ENCODE results near the gene C1orf210. TPM values are rescaled to one million over a fixed set of nuclear protein-coding genes. Genes with fewer than 3 reads are reported as not detected.

C1orf210 gene
- total RNA-seq (2014; rRNA removed; shearing (Covaris generic)), result not detected in 2 replicates

GRCh38 chr1:43285269-43285990 is at the start of gene C1orf210:
Gene C1orf210, minus strand, starts transcription at chr1:43285581. Its CDS starts 2,311 bp downstream, at chr1:43283270.
- in situ Hi-C loops (cut with HindIII; ENCODE audit: low sequenced_read_pairs), result no loop called here
- no peak for DNase-seq (ENCODE audit: low spot score)

DNA sequence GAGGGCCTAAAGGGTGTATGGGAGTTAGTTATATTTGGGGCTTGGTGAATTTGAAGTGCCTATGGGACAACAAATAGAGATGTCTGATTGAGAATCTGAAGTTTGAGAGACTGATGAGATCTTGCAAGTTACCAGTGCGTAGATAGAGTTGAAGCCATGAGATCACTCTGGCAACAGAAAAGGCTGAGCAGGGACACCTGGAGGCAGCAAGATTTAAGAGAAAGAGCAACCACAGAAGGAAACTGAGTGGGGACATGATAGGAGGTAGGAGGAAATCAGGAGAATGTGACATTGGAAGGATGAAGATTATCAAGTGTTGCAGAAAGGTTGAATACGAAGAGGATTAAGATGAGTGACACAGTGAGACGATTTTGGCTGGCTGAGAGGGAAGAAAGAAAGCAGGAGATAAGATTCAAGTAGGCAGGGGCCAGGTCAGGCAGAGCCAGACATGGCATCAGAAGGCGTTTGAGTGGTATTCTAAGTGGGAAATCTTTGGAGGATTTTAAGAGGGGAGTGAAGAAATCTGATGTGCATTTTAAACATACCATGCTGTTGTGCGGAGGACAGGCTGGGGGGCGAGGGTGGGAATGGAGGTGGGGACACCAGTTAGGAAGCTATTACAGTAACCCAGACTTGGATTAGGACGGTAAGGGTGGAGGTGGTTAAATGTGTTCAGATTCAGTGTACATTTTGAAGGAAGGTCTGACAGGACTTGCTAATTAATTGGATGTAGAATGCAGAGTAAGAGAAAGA is 49.2 kb upstream of the C1orf210 start:
- in situ Hi-C loops (cut with HindIII; ENCODE audit: low sequenced_read_pairs), result no loop called here
- no peak for DNase-seq (ENCODE audit: low spot score)

- in situ Hi-C loops (cut with HindIII; ENCODE audit: low sequenced_read_pairs), result no loop called here
- DNase-seq (ENCODE audit: low spot score), result no peak
These were observed 46.3 kb upstream of the C1orf210 start for GRCh38 chr1:43331688-43332087.

DNA sequence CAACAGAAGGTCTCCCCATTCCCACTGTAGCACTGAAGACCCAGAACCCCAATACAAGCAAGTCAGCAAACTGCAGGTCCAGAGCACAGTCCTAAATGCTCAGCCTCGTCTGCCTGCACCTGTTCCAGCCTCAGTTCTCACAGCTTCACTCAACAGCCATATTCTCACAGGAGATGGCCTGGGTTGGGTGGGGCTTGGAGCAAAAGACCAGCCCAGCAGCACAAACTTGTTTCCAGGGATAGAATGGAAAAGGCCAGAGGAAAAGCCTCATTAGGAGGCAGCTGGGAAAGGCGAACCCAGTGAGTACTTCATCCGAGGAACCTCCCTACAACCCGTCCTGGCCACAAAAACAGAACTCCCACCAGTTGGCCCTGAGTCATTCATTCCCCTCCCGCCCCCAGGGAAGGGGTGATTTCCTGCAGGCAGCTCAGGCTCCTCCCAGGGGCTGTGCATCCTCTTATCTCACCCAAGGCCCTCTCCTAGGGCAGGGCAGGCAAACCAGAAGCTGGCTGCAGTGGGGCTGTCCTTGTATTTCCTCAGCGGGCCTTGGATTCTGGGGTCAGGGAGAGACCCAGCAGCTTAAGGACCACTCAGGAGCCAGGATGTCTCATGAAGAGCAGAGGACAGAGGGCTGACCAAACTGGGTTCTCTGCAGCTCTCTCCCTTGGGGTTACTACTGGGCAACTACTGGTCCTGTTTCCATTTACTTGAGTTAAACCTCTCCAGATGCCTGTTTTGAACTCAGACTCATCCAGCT is 44.8 kb upstream of the C1orf210 start:
- in situ Hi-C loops (cut with HindIII; ENCODE audit: low sequenced_read_pairs), result no loop called here
- DNase-seq (ENCODE audit: low spot score), result no peak

DNA sequence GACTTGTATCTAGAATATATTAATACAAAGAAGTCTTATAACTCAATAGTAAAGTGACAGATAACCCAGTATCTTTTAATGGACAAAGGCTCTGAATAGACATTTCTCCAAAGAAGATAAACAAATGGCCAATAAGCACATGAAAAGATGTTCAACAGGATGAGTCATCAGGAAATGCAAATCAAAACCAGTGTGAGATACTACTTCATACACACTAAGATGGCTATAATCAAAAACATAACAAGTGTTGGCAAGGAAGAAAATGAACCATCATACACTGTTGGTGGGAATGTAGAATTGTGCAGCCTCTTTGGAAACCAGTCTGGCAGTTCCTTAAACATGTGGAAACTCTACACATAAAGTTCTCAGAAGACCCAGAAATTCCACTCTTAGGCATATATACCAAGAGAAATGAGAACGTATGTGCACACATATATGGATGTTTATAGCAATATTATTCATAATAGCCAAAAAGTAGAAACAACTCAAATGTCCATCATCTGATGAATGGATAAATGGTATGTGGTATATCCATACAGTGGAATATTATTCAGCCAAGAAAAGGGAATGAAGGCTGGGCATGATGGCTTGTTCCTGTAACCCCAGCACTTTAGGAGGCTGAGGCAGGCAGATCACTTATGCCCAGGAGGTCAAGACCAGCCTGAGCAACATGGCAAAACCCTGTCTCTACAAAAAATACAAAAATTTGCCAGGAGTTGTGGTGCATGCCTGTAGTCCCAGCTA is 42.3 kb upstream of the C1orf210 start:
- in situ Hi-C loops (cut with HindIII; ENCODE audit: low sequenced_read_pairs), result no loop called here
- no peak for DNase-seq (ENCODE audit: low spot score)

- no peak for DNase-seq (ENCODE audit: low spot score)
- in situ Hi-C loops (cut with HindIII; ENCODE audit: low sequenced_read_pairs), result no loop called here
These were observed 40.0 kb upstream of the C1orf210 start for GRCh38 chr1:43325381-43325780.

- in situ Hi-C loops (cut with HindIII; ENCODE audit: low sequenced_read_pairs), result no loop called here
- no peak for DNase-seq (ENCODE audit: low spot score)
These were observed 39.4 kb upstream of the C1orf210 start for GRCh38 chr1:43324810-43325209.

GRCh38 chr1:43322506-43322905 is 37.1 kb upstream of the C1orf210 start:
- DNase-seq (ENCODE audit: low spot score), result no peak
- in situ Hi-C loops (cut with HindIII; ENCODE audit: low sequenced_read_pairs), result no loop called here

DNA sequence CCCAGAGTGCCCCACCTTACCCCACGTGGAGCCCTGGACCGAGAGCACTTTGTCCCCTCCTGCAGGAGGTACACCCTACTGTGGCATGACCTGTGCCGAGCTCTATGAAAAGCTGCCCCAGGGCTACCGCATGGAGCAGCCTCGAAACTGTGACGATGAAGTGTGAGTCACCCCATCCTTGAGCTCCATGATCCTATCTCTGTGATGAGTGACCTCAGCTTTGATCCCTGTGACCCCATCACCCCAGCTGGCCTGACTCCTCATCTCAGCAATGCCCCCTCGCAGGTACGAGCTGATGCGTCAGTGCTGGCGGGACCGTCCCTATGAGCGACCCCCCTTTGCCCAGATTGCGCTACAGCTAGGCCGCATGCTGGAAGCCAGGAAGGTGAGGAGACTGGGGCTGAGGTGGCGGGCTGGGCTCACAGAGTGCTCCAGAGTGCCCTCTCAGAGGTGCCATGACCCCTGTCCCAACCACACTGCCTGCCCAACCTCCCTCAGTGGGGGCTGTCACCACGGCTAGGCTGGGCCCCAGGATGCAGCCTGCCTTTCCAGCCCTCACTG is 36.0 kb upstream of the C1orf210 start:
- in situ Hi-C loops (cut with HindIII; ENCODE audit: low sequenced_read_pairs), result no loop called here

GRCh38 chr1:43319766-43320165 is 34.4 kb upstream of the C1orf210 start:
- no peak for DNase-seq (ENCODE audit: low spot score)
- in situ Hi-C loops (cut with HindIII; ENCODE audit: low sequenced_read_pairs), result no loop called here

More for the DNA sequence above, 36.0 kb upstream of the C1orf210 start:
- no peak for DNase-seq (ENCODE audit: low spot score)

GRCh38 chr1:43319288-43319687 is 33.9 kb upstream of the C1orf210 start:
- DNase-seq (ENCODE audit: low spot score), result no peak
- in situ Hi-C loops (cut with HindIII; ENCODE audit: low sequenced_read_pairs), result no loop called here

DNA sequence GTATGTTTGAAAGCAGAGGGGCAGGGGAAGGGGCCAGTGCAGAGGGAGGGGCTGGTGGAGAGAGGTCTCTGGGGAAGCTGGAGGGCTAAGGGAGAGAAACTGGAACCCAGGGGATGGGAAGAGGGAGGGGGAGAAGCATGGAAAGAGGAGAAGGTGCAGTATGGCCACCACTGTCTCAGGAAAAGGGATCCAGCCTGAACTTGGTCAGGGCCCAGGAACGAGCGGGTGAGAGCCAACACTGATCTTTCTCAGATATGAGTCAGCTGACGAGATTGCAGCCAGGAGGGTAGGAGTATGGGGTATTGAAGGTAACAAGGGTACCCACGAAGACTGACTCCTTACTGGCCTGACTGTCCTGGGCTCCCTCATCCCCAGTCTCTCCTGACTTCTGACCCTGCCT is 33.5 kb upstream of the C1orf210 start:
- in situ Hi-C loops (cut with HindIII; ENCODE audit: low sequenced_read_pairs), result no loop called here
- DNase-seq (ENCODE audit: low spot score), result no peak

DNA sequence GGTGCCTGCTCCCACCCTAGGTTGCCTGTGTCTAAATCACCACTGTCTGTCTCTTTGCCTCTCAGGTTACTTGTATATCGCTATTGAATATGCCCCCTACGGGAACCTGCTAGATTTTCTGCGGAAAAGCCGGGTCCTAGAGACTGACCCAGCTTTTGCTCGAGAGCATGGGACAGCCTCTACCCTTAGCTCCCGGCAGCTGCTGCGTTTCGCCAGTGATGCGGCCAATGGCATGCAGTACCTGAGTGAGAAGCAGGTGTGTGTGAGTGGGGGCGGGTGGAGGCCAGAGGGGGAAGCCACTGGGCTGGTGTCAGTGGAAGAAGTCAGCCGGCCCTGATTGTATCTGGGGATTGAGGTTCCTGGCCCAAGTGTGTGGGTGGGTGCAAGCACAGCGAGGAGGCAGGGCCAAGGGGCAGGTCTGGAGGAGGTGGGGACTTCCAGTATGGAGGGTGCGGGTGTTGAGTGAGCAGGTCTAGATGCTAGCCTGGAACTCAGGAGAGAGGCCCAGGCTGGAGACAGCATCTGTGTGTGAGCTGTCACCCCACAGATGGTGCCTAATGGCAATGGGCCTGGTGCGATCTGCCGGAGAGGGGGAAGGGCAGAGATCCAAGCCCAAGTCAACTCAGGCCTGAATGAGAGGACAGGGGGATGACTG is 32.6 kb upstream of the C1orf210 start:
- peak; percentile 89 for DNase-seq (ENCODE audit: low spot score)
- in situ Hi-C loops (cut with HindIII; ENCODE audit: low sequenced_read_pairs), result no loop called here

- in situ Hi-C loops (cut with HindIII; ENCODE audit: low sequenced_read_pairs), result no loop called here
- no peak for DNase-seq (ENCODE audit: low spot score)
These were observed 31.5 kb upstream of the C1orf210 start for GRCh38 chr1:43316738-43317520.

DNA sequence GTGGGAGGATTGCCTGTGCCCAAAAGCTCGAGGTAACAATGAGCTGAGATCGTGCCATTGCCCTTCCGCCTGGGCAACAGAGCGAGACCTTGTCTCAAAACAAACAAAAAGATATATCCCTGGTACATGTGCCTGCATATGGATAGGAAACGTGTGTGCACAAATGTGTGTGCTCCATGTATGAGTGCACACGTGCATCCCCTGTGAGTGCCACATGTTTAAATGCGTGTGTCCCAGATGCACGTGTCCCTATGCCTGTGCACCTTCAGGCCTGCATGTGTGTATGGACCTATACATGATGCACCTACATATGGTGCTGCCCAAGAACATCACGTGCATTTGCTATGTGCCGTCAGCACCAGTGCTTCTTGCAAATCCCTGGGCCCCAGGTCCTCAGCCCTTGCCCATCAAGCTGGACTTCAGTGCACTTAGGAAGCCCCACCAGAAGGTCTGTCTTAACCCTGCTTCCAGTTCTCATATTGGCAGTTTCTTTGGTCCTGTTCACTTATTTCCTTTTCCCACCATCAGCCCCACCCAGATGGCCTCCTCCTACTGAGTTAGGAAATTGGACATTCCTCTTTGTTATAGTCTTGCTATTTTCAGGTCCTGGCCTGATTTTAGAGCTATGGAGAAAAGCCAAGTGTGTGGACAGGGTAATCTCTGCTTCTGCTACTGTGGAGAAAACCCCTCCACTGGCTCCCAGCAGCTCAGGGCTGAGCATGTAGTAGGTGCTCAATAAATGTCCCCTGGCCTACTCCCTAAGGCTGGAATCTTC is 30.8 kb upstream of the C1orf210 start:
- in situ Hi-C loops (cut with HindIII; ENCODE audit: low sequenced_read_pairs), result no loop called here
- DNase-seq (ENCODE audit: low spot score), result peak; percentile 21

DNA sequence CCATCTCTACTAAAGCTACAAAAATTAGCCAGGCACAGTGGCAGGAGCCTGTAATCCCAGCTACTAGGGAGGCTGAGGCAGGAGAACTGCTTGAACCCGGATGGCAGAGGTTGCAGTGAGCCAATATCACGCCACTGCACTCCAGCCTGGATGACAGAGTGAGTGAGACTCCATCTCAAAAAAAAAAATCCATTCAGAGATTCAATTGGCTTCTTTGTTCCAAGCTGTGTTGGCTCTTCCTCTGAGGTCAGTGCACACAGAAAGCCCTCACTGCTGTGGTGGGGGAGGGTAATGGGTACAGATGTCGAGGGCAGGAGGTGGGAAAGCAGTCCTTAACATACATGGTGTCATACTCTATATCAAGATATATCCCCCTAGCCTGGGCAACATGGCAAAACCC is 30.1 kb upstream of the C1orf210 start:
- in situ Hi-C loops (cut with HindIII; ENCODE audit: low sequenced_read_pairs), result no loop called here
- no peak for DNase-seq (ENCODE audit: low spot score)

GRCh38 chr1:43314233-43314632 is 28.9 kb upstream of the C1orf210 start:
- DNase-seq (ENCODE audit: low spot score), result no peak
- in situ Hi-C loops (cut with HindIII; ENCODE audit: low sequenced_read_pairs), result no loop called here
